CD14-positive monocyte (primary cell): ENCODE results near the gene ABAT. TPM values are rescaled to one million over a fixed set of nuclear protein-coding genes. Genes with fewer than 3 reads are reported as not detected.

ENCODE experiments used
- DNase-seq, 3 donors: peaks; one replicate each; pipeline ENCODE4 v3.0.0-alpha.2; 2011 to 2022
- H2AFZ ChIP-seq: 2 replicates; pipeline ENCODE4 v1.6.0; 2012; ENCODE audit warnings: mild to moderate bottlenecking, low read depth, low read length, inconsistent platforms; ENCODE audit not compliant: insufficient read depth, poor library complexity, severe bottlenecking
- H3K27ac ChIP-seq, 2 donors: 1 replicate in 1 of 2; 2 replicates in 1 of 2; pipeline ENCODE4 v1.5.1; 2012 to 2013; ENCODE audit warnings: low read length in 2 of 2, control low read depth in 1 of 2, inconsistent platforms in 1 of 2, low read depth in 1 of 2, mild to moderate bottlenecking in 1 of 2
- H3K27me3 ChIP-seq, 2 donors: one replicate each; pipeline versions ENCODE4 v1.6.0 to v1.6.1; 2011 to 2013; ENCODE audit warnings: low read length in 2 of 2; ENCODE audit not compliant: control insufficient read depth in 2 of 2, insufficient read depth in 2 of 2
- H3K36me3 ChIP-seq, 2 donors: replicated peaks in 1 of 2; 1 replicate in 1 of 2; 2 replicates in 1 of 2; pipeline versions ENCODE4 v1.5.1 to v1.6.1; 2012 to 2013; ENCODE audit warnings: low read length in 2 of 2, control low read depth in 1 of 2, inconsistent platforms in 1 of 2, mild to moderate bottlenecking in 1 of 2; ENCODE audit not compliant: insufficient read depth in 2 of 2, control insufficient read depth in 1 of 2
- H3K4me1 ChIP-seq, 2 donors: 1 replicate in 1 of 2; 2 replicates in 1 of 2; pipeline versions ENCODE4 v1.5.1 to v1.6.1; 2012 to 2013; ENCODE audit warnings: low read length in 2 of 2, control low read depth in 1 of 2, inconsistent platforms in 1 of 2, mild to moderate bottlenecking in 1 of 2, moderate library complexity in 1 of 2; ENCODE audit not compliant: insufficient read depth in 2 of 2, control insufficient read depth in 1 of 2
- H3K4me2 ChIP-seq: replicated peaks from 2 replicates; pipeline ENCODE3; 2012; ENCODE audit warnings: low read length, moderate library complexity, mild to moderate bottlenecking; ENCODE audit not compliant: poor library complexity, severe bottlenecking; ENCODE audit errors: extremely low read depth
- H3K4me3 ChIP-seq, 3 experiments: fragments of 200-600 bp in 1 of 3; sonication (generic) in 1 of 3; replicated peaks in 1 of 3; 1 replicate in 2 of 3; 2 replicates in 1 of 3; pipeline ENCODE4 v1.5.1; 2011 to 2013; ENCODE audit warnings: low read length in 3 of 3, mild to moderate bottlenecking in 3 of 3, control low read depth in 2 of 3, low read depth in 2 of 3, inconsistent platforms in 1 of 3, moderate library complexity in 1 of 3
- H3K79me2 ChIP-seq: 2 replicates; pipeline ENCODE4 v1.6.0; 2012; ENCODE audit warnings: mild to moderate bottlenecking, control low read depth, inconsistent platforms, low read length, moderate library complexity; ENCODE audit not compliant: insufficient read depth
- H3K9ac ChIP-seq: 2 replicates; pipeline ENCODE4 v1.6.0; 2017; ENCODE audit warnings: low read length, mild to moderate bottlenecking; ENCODE audit not compliant: insufficient read depth, poor library complexity, severe bottlenecking
- H3K9me3 ChIP-seq, 2 donors: replicated peaks in 1 of 2; 1 replicate in 1 of 2; 2 replicates in 1 of 2; pipeline versions ENCODE4 v1.5.1 to v1.6.1; 2012 to 2013; ENCODE audit warnings: low read length in 2 of 2, control low read depth in 1 of 2; ENCODE audit not compliant: control insufficient read depth in 1 of 2, insufficient read depth in 1 of 2
- H4K20me1 ChIP-seq: 2 replicates; pipeline ENCODE4 v1.6.0; 2012; ENCODE audit warnings: mild to moderate bottlenecking, low read length, control low read depth, moderate library complexity; ENCODE audit not compliant: insufficient read depth
- H3K27ac Mint-ChIP-seq, 7 donors: one replicate each; pipeline ENCODE4 v1.8.0; 2020; ENCODE audit warnings: mild to moderate bottlenecking in 7 of 7, mixed read lengths in 7 of 7, moderate library complexity in 6 of 7, inconsistent platforms in 2 of 7
- H3K27me3 Mint-ChIP-seq, 3 donors: one replicate each; pipeline ENCODE4 v1.8.0; 2021 to 2022; ENCODE audit warnings: low read depth in 3 of 3, mild to moderate bottlenecking in 3 of 3, mixed read lengths in 3 of 3, moderate library complexity in 3 of 3, inconsistent platforms in 1 of 3
- H3K36me3 Mint-ChIP-seq, 2 donors: one replicate each; pipeline ENCODE4 v1.8.0; 2020; ENCODE audit warnings: mixed read lengths in 2 of 2, inconsistent platforms in 1 of 2, mild to moderate bottlenecking in 1 of 2
- H3K4me1 Mint-ChIP-seq: one replicate; pipeline ENCODE4 v1.8.0; 2020; ENCODE audit warnings: mild to moderate bottlenecking, mixed read lengths
- H3K4me3 Mint-ChIP-seq, 2 donors: one replicate each; pipeline ENCODE4 v1.8.0; 2020; ENCODE audit warnings: mild to moderate bottlenecking in 2 of 2, mixed read lengths in 2 of 2, moderate library complexity in 1 of 2
- H3K9me3 Mint-ChIP-seq, 7 donors: one replicate each; pipeline ENCODE4 v1.8.0; 2020 to 2022; ENCODE audit warnings: mixed read lengths in 7 of 7, mild to moderate bottlenecking in 6 of 7, moderate library complexity in 6 of 7, inconsistent platforms in 2 of 7
- WGBS: methylation state at CpG from one replicate; pipeline ENCODE4 v1.1.5; 2013; ENCODE audit warnings: missing lambda C conversion rate; ENCODE audit not compliant: insufficient coverage; 5-methylcytosine and 5-hydroxymethylcytosine counted together
- intact Hi-C, 2 donors: fragments of 100-400 bp; cut with micrococcal nuclease; formaldehyde crosslinking; loops; one replicate each; pipeline versions ENCODE4 v1.15.0 to v1.15.1; 2023
- polyA plus RNA-seq, 3 donors: library from polyadenylated mRNA; depleted of rRNA in 1 of 3; unstranded in 2 of 3; stranded (reverse) in 1 of 3; fragments of 300-500 nt in 2 of 3; fragments of >200 nt in 1 of 3; fragmentation: Illumina TruSeq in 2 of 3; gene quantifications; 1 replicate in 2 of 3; 2 replicates in 1 of 3; pipeline ENCODE4 v1.2.3, GENCODE V29; 2012 to 2021
- TF ChIP-seq, protein P1 (sequence below): fragments of 200-600 bp; IDR thresholded peaks from one replicate; pipeline ENCODE4 v1.8.0; 2022; ENCODE audit warnings: antibody characterized with exemption, mild to moderate bottlenecking

Gene ABAT
- polyA plus RNA-seq, 3 donors = 4.9 to 11.8 (median 8.7) TPM

GRCh38 chr16:8660841-8661301 lies 13.5 kb upstream of the ABAT start:
- H3K4me1 ChIP-seq = no peaks in the 10 kb centered on the region

DNA sequence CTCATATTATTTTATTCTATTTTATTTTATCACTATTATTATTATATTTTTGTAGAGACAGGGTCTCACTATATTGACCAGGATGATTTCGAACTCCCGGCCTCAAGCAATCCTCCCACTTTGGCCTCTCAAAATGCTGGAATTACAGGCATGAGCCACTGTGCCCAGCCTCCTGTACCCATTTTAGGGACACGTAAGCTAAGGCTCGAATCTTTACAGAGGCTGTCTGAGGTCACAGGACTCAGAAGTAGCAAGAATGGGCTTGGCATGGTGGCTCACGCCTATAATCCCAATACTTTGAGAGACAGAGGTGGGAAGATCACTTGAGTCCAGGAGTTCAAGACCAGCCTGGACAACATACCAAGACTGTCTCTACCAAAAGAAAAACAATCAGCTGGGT lies 12.7 kb upstream of the ABAT start:
- intact Hi-C loops = loop anchor here in 1 of 2 donors (2.0 kb wide), 1 partner anchor 219 kb away; no protein-coding TSS in a partner anchor
- peaks cover 40 to 42% of the 10 kb centered on the region in 2 donors for H3K36me3 ChIP-seq
- H3K4me1 ChIP-seq = no peaks in the 10 kb centered on the region
- H3K9me3 Mint-ChIP-seq = no peaks in the 10 kb centered on the region
- no peak overlapping the region for H3K4me3 Mint-ChIP-seq
- no peaks in the 10 kb centered on the region for H3K9me3 ChIP-seq
- no peak overlapping the region for H3K9ac ChIP-seq
- H3K27me3 Mint-ChIP-seq = no peaks in the 10 kb centered on the region
- H3K27ac ChIP-seq = no peak overlapping the region
- H3K27me3 ChIP-seq = no peaks in the 10 kb centered on the region
- no peaks in the 10 kb centered on the region for H3K79me2 ChIP-seq
- TF ChIP-seq, protein P1, sequence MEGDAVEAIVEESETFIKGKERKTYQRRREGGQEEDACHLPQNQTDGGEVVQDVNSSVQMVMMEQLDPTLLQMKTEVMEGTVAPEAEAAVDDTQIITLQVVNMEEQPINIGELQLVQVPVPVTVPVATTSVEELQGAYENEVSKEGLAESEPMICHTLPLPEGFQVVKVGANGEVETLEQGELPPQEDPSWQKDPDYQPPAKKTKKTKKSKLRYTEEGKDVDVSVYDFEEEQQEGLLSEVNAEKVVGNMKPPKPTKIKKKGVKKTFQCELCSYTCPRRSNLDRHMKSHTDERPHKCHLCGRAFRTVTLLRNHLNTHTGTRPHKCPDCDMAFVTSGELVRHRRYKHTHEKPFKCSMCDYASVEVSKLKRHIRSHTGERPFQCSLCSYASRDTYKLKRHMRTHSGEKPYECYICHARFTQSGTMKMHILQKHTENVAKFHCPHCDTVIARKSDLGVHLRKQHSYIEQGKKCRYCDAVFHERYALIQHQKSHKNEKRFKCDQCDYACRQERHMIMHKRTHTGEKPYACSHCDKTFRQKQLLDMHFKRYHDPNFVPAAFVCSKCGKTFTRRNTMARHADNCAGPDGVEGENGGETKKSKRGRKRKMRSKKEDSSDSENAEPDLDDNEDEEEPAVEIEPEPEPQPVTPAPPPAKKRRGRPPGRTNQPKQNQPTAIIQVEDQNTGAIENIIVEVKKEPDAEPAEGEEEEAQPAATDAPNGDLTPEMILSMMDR = no peak
- no peak overlapping the region for H3K4me2 ChIP-seq
- DNase-seq = no peak
- no peak overlapping the region for H3K27ac Mint-ChIP-seq
- H3K36me3 Mint-ChIP-seq = peaks cover 45 to 64% of the 10 kb centered on the region in 2 donors
- H2AFZ ChIP-seq = no peak overlapping the region
- no peaks in the 10 kb centered on the region for H3K4me1 Mint-ChIP-seq
- no peak overlapping the region for H3K4me3 ChIP-seq
- no CpG with 5 or more reads among the region's 5 CpGs for WGBS
- H4K20me1 ChIP-seq = no peaks in the 10 kb centered on the region

More at GRCh38 chr16:8660841-8661301, 13.5 kb upstream of the ABAT start:
- peak in 2 of 3 donors; percentile 7 to 40 for DNase-seq
- Mint-ChIP-seq H3K4me3 (no peak overlapping the region), H3K36me3 (peaks cover 43 to 63% of the 10 kb centered on the region in 2 donors), H3K4me1 (no peaks in the 10 kb centered on the region), H3K27me3 (no peaks in the 10 kb centered on the region), H3K9me3 (no peaks in the 10 kb centered on the region), H3K27ac (no peak overlapping the region)
- H3K36me3 ChIP-seq = peaks cover 34% of the 10 kb centered on the region in 2 donors
- no peaks in the 10 kb centered on the region for H4K20me1 ChIP-seq
- TF ChIP-seq, protein P1 = no peak
- no peak overlapping the region for H3K4me3 ChIP-seq
- H3K79me2 ChIP-seq = no peaks in the 10 kb centered on the region
- no peak overlapping the region for H3K9ac ChIP-seq
- no peaks in the 10 kb centered on the region for H3K27me3 ChIP-seq
- intact Hi-C loops = loop anchor here in 1 of 2 donors (2.0 kb wide), 1 partner anchor 220 kb away; no protein-coding TSS in a partner anchor
- H3K27ac ChIP-seq = no peak overlapping the region
- no peak overlapping the region for H3K4me2 ChIP-seq
- WGBS = 56% methylated on average over 12 of the region's 13 CpGs
- H2AFZ ChIP-seq = no peak overlapping the region
- H3K9me3 ChIP-seq = no peaks in the 10 kb centered on the region
